ENCODE data around the gene JMJD1C.

The JMJD1C gene

DNA sequence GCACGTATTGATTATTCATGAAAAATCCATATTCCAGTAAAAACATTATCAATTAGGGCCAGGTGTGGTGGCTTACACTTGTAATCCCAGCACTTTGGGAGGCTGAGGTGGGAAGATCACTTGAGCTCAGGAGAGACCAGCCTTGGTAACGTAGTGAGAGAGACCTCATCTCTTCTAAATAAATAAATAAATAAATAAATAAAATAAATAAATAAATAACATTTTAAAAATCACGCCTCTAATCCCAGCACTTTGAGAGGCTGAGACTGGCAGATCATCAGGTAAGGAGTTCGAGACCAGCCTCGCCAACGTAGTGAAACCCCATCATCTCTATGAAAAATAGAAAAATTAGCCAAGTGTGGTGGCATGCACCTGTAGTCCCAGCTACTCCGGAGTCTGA is 300.5 kb downstream of the JMJD1C start (continued):
- TF ChIP-seq ZNF157 (tag by site-specific recombination; IDR thresholded peaks at IDR 0.05): no peak
- peak; percentile 54; the same call in 1 of the 2 replicates for TF ChIP-seq ZNF266 (tag by site-specific recombination; IDR thresholded peaks at IDR 0.05; ENCODE audit: low read depth)
- no peak for TF ChIP-seq ZNF324 (tag by site-specific recombination; IDR thresholded peaks at IDR 0.05)
- TF ChIP-seq ZNF664 (tag by site-specific recombination; IDR thresholded peaks at IDR 0.05): 0 out of 2 replicates have a peak, but pooled peaks have one; percentile 23
- TF ChIP-seq ZNF558 (tag by site-specific recombination; IDR thresholded peaks at IDR 0.05): peak; percentile 69
- TF ChIP-seq ZIC2 (tag by site-specific recombination; IDR thresholded peaks at IDR 0.05): no peak
- peak; percentile 93 for TF ChIP-seq ZNF394 (tag by site-specific recombination; IDR thresholded peaks at IDR 0.05; ENCODE audit: borderline replicate concordance)
- TF ChIP-seq SP7 (tag by site-specific recombination; IDR thresholded peaks at IDR 0.05): no peak
- peak; percentile 28; the same call in 1 of the 2 replicates for TF ChIP-seq GLI2 (tag by site-specific recombination; IDR thresholded peaks at IDR 0.05; ENCODE audit: borderline replicate concordance, low read depth)
- TF ChIP-seq ZBTB7A (tag by site-specific recombination; IDR thresholded peaks at IDR 0.05; ENCODE audit: low read depth): 0 out of 2 replicates have a peak, but pooled peaks have one; percentile 34
- TF ChIP-seq, protein P1, sequence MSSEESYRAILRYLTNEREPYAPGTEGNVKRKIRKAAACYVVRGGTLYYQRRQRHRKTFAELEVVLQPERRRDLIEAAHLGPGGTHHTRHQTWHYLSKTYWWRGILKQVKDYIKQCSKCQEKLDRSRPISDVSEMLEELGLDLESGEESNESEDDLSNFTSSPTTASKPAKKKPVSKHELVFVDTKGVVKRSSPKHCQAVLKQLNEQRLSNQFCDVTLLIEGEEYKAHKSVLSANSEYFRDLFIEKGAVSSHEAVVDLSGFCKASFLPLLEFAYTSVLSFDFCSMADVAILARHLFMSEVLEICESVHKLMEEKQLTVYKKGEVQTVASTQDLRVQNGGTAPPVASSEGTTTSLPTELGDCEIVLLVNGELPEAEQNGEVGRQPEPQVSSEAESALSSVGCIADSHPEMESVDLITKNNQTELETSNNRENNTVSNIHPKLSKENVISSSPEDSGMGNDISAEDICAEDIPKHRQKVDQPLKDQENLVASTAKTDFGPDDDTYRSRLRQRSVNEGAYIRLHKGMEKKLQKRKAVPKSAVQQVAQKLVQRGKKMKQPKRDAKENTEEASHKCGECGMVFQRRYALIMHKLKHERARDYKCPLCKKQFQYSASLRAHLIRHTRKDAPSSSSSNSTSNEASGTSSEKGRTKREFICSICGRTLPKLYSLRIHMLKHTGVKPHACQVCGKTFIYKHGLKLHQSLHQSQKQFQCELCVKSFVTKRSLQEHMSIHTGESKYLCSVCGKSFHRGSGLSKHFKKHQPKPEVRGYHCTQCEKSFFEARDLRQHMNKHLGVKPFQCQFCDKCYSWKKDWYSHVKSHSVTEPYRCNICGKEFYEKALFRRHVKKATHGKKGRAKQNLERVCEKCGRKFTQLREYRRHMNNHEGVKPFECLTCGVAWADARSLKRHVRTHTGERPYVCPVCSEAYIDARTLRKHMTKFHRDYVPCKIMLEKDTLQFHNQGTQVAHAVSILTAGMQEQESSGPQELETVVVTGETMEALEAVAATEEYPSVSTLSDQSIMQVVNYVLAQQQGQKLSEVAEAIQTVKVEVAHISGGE (tag by site-specific recombination; conservative IDR thresholded peaks at IDR 0.05; ENCODE audit: low read depth): peak; percentile 77
- 0 out of 2 replicates have a peak, but pooled peaks have one; percentile 56 for TF ChIP-seq ZNF530 (tag by site-specific recombination; IDR thresholded peaks at IDR 0.05; ENCODE audit: low read depth)
- TF ChIP-seq ZNF202 (tag by site-specific recombination; IDR thresholded peaks at IDR 0.05; ENCODE audit: borderline replicate concordance): peak; percentile 85; the same call in 1 of the 2 replicates
- peak; percentile 56; the same call in 1 of the 2 replicates for TF ChIP-seq ZBTB21 (tag by site-specific recombination; IDR thresholded peaks at IDR 0.05)
- TF ChIP-seq, protein P2, sequence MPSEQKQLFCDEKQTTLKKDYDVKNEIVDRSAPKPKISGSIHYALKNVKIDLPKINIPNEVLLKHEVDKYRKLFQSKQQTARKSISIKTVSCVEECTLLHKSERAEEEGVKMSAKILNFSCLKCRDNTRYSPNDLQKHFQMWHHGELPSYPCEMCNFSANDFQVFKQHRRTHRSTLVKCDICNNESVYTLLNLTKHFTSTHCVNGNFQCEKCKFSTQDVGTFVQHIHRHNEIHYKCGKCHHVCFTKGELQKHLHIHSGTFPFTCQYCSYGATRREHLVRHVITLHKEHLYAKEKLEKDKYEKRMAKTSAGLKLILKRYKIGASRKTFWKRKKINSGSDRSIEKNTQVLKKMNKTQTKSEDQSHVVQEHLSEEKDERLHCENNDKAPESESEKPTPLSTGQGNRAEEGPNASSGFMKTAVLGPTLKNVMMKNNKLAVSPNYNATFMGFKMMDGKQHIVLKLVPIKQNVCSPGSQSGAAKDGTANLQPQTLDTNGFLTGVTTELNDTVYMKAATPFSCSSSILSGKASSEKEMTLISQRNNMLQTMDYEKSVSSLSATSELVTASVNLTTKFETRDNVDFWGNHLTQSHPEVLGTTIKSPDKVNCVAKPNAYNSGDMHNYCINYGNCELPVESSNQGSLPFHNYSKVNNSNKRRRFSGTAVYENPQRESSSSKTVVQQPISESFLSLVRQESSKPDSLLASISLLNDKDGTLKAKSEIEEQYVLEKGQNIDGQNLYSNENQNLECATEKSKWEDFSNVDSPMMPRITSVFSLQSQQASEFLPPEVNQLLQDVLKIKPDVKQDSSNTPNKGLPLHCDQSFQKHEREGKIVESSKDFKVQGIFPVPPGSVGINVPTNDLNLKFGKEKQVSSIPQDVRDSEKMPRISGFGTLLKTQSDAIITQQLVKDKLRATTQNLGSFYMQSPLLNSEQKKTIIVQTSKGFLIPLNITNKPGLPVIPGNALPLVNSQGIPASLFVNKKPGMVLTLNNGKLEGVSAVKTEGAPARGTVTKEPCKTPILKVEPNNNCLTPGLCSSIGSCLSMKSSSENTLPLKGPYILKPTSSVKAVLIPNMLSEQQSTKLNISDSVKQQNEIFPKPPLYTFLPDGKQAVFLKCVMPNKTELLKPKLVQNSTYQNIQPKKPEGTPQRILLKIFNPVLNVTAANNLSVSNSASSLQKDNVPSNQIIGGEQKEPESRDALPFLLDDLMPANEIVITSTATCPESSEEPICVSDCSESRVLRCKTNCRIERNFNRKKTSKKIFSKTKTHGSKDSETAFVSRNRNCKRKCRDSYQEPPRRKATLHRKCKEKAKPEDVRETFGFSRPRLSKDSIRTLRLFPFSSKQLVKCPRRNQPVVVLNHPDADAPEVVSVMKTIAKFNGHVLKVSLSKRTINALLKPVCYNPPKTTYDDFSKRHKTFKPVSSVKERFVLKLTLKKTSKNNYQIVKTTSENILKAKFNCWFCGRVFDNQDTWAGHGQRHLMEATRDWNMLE (tag by site-specific recombination; conservative IDR thresholded peaks at IDR 0.05; ENCODE audit: low read depth): peak; percentile 88
- TF ChIP-seq ZNF140 (tag by site-specific recombination; IDR thresholded peaks at IDR 0.05): peak; percentile 92
- TF ChIP-seq ZNF701 (tag by site-specific recombination; IDR thresholded peaks at IDR 0.05): no peak
- peak; percentile 40 for TF ChIP-seq ZNF654 (tag by site-specific recombination; IDR thresholded peaks at IDR 0.05; ENCODE audit: low read depth)
- TF ChIP-seq ZNF623 (tag by site-specific recombination; IDR thresholded peaks at IDR 0.05): peak; percentile 68
- TF ChIP-seq ZNF433 (tag by site-specific recombination; IDR thresholded peaks at IDR 0.05; ENCODE audit: low read depth): peak; percentile 67

Data from HEK293 (cell line).